GM19043 (cell line): ENCODE results near the gene SPDYE2B.
"Not testable (repeated sequence)": the region's sequence is repeated elsewhere in the genome, so short reads cannot be mapped to it uniquely, and the experiment has no call there.

Experiments used
- ATAC-seq: cut with Tn5 transposase; IDR thresholded peaks from one replicate; pipeline ENCODE4 v1.9.1; 2021; ENCODE audit warnings: low read depth; ENCODE audit not compliant: unreplicated experiment

The SPDYE2B gene

GRCh38 chr7:102698962-102699750, 49.0 kb downstream of the SPDYE2B start:
- ATAC-seq, result not testable (repeated sequence)
